Brain microvascular endothelial cell (primary cell): ENCODE data around the gene QSOX1.

Experiments
- DNase-seq: peaks from one replicate; pipeline ENCODE4 v3.0.0-alpha.2; 2020
- H3K27ac ChIP-seq: fragments of 250-450 bp; sonication (Bioruptor Pico); 2 replicates; pipeline ENCODE4 v1.5.1; 2020; ENCODE audit warnings: mild to moderate bottlenecking, moderate library complexity
- H3K27me3 ChIP-seq: fragments of 250-450 bp; sonication (Bioruptor Pico); replicated peaks from 2 replicates; pipeline ENCODE4 v1.5.1; 2020; ENCODE audit warnings: mild to moderate bottlenecking
- H3K36me3 ChIP-seq: fragments of 250-450 bp; sonication (Bioruptor Pico); replicated peaks from 2 replicates; pipeline ENCODE4 v1.5.1; 2020; ENCODE audit warnings: mild to moderate bottlenecking
- H3K4me3 ChIP-seq: 2 replicates; pipeline ENCODE4 v1.5.1; 2011; ENCODE audit warnings: low read depth, mild to moderate bottlenecking, control low read depth, low read length, moderate library complexity
- in situ Hi-C: cut with HindIII; loops from 2 replicates; pipeline ENCODE4 v1.10.0; 2017; ENCODE audit warnings: low sequenced_read_pairs, low pct_ligation_motif_present
- TF ChIP-seq, protein P1 (sequence below): IDR thresholded peaks from 2 replicates; pipeline ENCODE4 v1.5.1; 2011; ENCODE audit warnings: low read depth, mild to moderate bottlenecking, moderate library complexity, low read length, control low read depth, inconsistent platforms; ENCODE audit errors: missing control alignments

Gene QSOX1

GRCh38 chr1:180243517-180244221 is 89.0 kb downstream of the QSOX1 start:
- TF ChIP-seq, protein P1, sequence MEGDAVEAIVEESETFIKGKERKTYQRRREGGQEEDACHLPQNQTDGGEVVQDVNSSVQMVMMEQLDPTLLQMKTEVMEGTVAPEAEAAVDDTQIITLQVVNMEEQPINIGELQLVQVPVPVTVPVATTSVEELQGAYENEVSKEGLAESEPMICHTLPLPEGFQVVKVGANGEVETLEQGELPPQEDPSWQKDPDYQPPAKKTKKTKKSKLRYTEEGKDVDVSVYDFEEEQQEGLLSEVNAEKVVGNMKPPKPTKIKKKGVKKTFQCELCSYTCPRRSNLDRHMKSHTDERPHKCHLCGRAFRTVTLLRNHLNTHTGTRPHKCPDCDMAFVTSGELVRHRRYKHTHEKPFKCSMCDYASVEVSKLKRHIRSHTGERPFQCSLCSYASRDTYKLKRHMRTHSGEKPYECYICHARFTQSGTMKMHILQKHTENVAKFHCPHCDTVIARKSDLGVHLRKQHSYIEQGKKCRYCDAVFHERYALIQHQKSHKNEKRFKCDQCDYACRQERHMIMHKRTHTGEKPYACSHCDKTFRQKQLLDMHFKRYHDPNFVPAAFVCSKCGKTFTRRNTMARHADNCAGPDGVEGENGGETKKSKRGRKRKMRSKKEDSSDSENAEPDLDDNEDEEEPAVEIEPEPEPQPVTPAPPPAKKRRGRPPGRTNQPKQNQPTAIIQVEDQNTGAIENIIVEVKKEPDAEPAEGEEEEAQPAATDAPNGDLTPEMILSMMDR: no peak
- H3K27ac ChIP-seq: no peak overlapping the region
- no peak for DNase-seq
- in situ Hi-C loops: no loop called here
- H3K36me3 ChIP-seq: no peaks in the 10 kb centered on the region
- H3K4me3 ChIP-seq: no peak overlapping the region
- peaks cover 42% of the 10 kb centered on the region for H3K27me3 ChIP-seq

- TF ChIP-seq, protein P1: no peak
- Histone ChIP-seq H3K27me3 (peaks cover 30% of the 10 kb centered on the region), H3K27ac (no peak overlapping the region), H3K36me3 (no peaks in the 10 kb centered on the region), H3K4me3 (no peak overlapping the region)
- in situ Hi-C loops: no loop called here
- no peak for DNase-seq
Measured at GRCh38 chr1:180244840-180245239, 90.2 kb downstream of the QSOX1 start.

- in situ Hi-C loops: no loop called here
- Histone ChIP-seq H3K27ac (no peak overlapping the region), H3K27me3 (peaks cover 14% of the 10 kb centered on the region), H3K4me3 (no peak overlapping the region), H3K36me3 (no peaks in the 10 kb centered on the region)
- DNase-seq: no peak
- TF ChIP-seq, protein P1: no peak
Measured at GRCh38 chr1:180246579-180246978, 91.9 kb downstream of the QSOX1 start.

DNA sequence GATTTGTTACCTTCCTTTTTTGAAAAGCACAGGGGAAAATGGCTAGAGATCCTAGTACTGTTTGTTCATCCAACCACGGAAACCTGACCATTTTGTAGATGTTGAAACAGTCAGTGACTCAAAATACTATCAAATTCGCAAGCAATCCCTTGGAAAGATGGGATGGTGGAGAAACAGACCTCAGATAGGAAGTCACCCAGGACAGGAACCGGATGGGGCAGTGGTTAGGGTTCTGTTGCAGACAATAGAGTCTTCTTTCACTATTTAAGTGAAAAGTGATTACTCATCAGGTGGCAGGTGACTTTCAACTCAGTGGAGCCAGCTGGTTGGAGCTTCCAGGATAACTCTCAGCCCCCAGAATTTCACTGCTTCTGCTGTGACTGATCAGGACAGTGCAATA is 92.4 kb downstream of the QSOX1 start:
- no peak for DNase-seq
- H3K27ac ChIP-seq: no peak overlapping the region
- H3K4me3 ChIP-seq: no peak overlapping the region
- TF ChIP-seq, protein P1: no peak
- H3K36me3 ChIP-seq: no peaks in the 10 kb centered on the region
- in situ Hi-C loops: no loop called here
- peaks cover 9% of the 10 kb centered on the region for H3K27me3 ChIP-seq

DNA sequence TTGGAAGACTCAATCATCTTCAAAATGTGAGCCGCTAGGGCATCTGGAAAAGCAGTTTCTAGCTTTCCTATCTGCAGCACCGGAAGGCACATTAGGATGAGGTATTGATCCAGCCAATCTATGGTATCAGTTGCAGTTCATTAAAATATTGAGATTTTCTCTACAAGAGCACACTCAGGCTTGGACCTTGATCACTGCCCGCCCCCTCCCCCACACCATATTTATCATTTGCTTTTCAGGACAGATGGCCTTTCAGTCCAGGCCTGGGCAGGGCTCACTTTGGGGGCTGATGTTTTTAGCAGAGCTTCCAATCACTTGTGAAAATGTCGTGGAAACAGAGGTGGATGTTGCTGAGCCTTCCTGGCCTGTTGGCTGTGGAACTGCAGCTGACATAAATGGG is 92.9 kb downstream of the QSOX1 start:
- in situ Hi-C loops: no loop called here
- Histone ChIP-seq H3K27ac (no peak overlapping the region), H3K27me3 (peaks cover 7% of the 10 kb centered on the region), H3K36me3 (no peaks in the 10 kb centered on the region), H3K4me3 (no peak overlapping the region)
- no peak for DNase-seq
- TF ChIP-seq, protein P1: no peak

- TF ChIP-seq, protein P1: no peak
- in situ Hi-C loops: no loop called here
- no peak overlapping the region for H3K27ac ChIP-seq
- H3K4me3 ChIP-seq: no peak overlapping the region
- DNase-seq: no peak
- peaks cover 4% of the 10 kb centered on the region for H3K27me3 ChIP-seq
- H3K36me3 ChIP-seq: no peaks in the 10 kb centered on the region
Measured at GRCh38 chr1:180248176-180248575, 93.5 kb downstream of the QSOX1 start.
